CD14-positive monocyte (primary cell): Measurements from ENCODE around the gene PPFIA4. TPM values are rescaled to one million over a fixed set of nuclear protein-coding genes. Genes with fewer than 3 reads are reported as not detected.

Experiments
- DNase-seq, 3 donors: peaks; one replicate each; pipeline ENCODE4 v3.0.0-alpha.2; 2011 to 2022
- H2AFZ ChIP-seq: 2 replicates; pipeline ENCODE4 v1.6.0; 2012; ENCODE audit warnings: mild to moderate bottlenecking, low read depth, low read length, inconsistent platforms; ENCODE audit not compliant: insufficient read depth, poor library complexity, severe bottlenecking
- H3K27ac ChIP-seq, 2 donors: 1 replicate in 1 of 2; 2 replicates in 1 of 2; pipeline ENCODE4 v1.5.1; 2012 to 2013; ENCODE audit warnings: low read length in 2 of 2, control low read depth in 1 of 2, inconsistent platforms in 1 of 2, low read depth in 1 of 2, mild to moderate bottlenecking in 1 of 2
- H3K27me3 ChIP-seq, 2 donors: one replicate each; pipeline versions ENCODE4 v1.6.0 to v1.6.1; 2011 to 2013; ENCODE audit warnings: low read length in 2 of 2; ENCODE audit not compliant: control insufficient read depth in 2 of 2, insufficient read depth in 2 of 2
- H3K36me3 ChIP-seq, 2 donors: replicated peaks in 1 of 2; 1 replicate in 1 of 2; 2 replicates in 1 of 2; pipeline versions ENCODE4 v1.5.1 to v1.6.1; 2012 to 2013; ENCODE audit warnings: low read length in 2 of 2, control low read depth in 1 of 2, inconsistent platforms in 1 of 2, mild to moderate bottlenecking in 1 of 2; ENCODE audit not compliant: insufficient read depth in 2 of 2, control insufficient read depth in 1 of 2
- H3K4me1 ChIP-seq, 2 donors: 1 replicate in 1 of 2; 2 replicates in 1 of 2; pipeline versions ENCODE4 v1.5.1 to v1.6.1; 2012 to 2013; ENCODE audit warnings: low read length in 2 of 2, control low read depth in 1 of 2, inconsistent platforms in 1 of 2, mild to moderate bottlenecking in 1 of 2, moderate library complexity in 1 of 2; ENCODE audit not compliant: insufficient read depth in 2 of 2, control insufficient read depth in 1 of 2
- H3K4me2 ChIP-seq: replicated peaks from 2 replicates; pipeline ENCODE3; 2012; ENCODE audit warnings: low read length, moderate library complexity, mild to moderate bottlenecking; ENCODE audit not compliant: poor library complexity, severe bottlenecking; ENCODE audit errors: extremely low read depth
- H3K4me3 ChIP-seq, 3 experiments: fragments of 200-600 bp in 1 of 3; sonication (generic) in 1 of 3; replicated peaks in 1 of 3; 1 replicate in 2 of 3; 2 replicates in 1 of 3; pipeline ENCODE4 v1.5.1; 2011 to 2013; ENCODE audit warnings: low read length in 3 of 3, mild to moderate bottlenecking in 3 of 3, control low read depth in 2 of 3, low read depth in 2 of 3, inconsistent platforms in 1 of 3, moderate library complexity in 1 of 3
- H3K79me2 ChIP-seq: 2 replicates; pipeline ENCODE4 v1.6.0; 2012; ENCODE audit warnings: mild to moderate bottlenecking, control low read depth, inconsistent platforms, low read length, moderate library complexity; ENCODE audit not compliant: insufficient read depth
- H3K9ac ChIP-seq: 2 replicates; pipeline ENCODE4 v1.6.0; 2017; ENCODE audit warnings: low read length, mild to moderate bottlenecking; ENCODE audit not compliant: insufficient read depth, poor library complexity, severe bottlenecking
- H3K9me3 ChIP-seq, 2 donors: replicated peaks in 1 of 2; 1 replicate in 1 of 2; 2 replicates in 1 of 2; pipeline versions ENCODE4 v1.5.1 to v1.6.1; 2012 to 2013; ENCODE audit warnings: low read length in 2 of 2, control low read depth in 1 of 2; ENCODE audit not compliant: control insufficient read depth in 1 of 2, insufficient read depth in 1 of 2
- H4K20me1 ChIP-seq: 2 replicates; pipeline ENCODE4 v1.6.0; 2012; ENCODE audit warnings: mild to moderate bottlenecking, low read length, control low read depth, moderate library complexity; ENCODE audit not compliant: insufficient read depth
- H3K27ac Mint-ChIP-seq, 7 donors: one replicate each; pipeline ENCODE4 v1.8.0; 2020; ENCODE audit warnings: mild to moderate bottlenecking in 7 of 7, mixed read lengths in 7 of 7, moderate library complexity in 6 of 7, inconsistent platforms in 2 of 7
- H3K27me3 Mint-ChIP-seq, 3 donors: one replicate each; pipeline ENCODE4 v1.8.0; 2021 to 2022; ENCODE audit warnings: low read depth in 3 of 3, mild to moderate bottlenecking in 3 of 3, mixed read lengths in 3 of 3, moderate library complexity in 3 of 3, inconsistent platforms in 1 of 3
- H3K36me3 Mint-ChIP-seq, 2 donors: one replicate each; pipeline ENCODE4 v1.8.0; 2020; ENCODE audit warnings: mixed read lengths in 2 of 2, inconsistent platforms in 1 of 2, mild to moderate bottlenecking in 1 of 2
- H3K4me1 Mint-ChIP-seq: one replicate; pipeline ENCODE4 v1.8.0; 2020; ENCODE audit warnings: mild to moderate bottlenecking, mixed read lengths
- H3K4me3 Mint-ChIP-seq, 2 donors: one replicate each; pipeline ENCODE4 v1.8.0; 2020; ENCODE audit warnings: mild to moderate bottlenecking in 2 of 2, mixed read lengths in 2 of 2, moderate library complexity in 1 of 2
- H3K9me3 Mint-ChIP-seq, 7 donors: one replicate each; pipeline ENCODE4 v1.8.0; 2020 to 2022; ENCODE audit warnings: mixed read lengths in 7 of 7, mild to moderate bottlenecking in 6 of 7, moderate library complexity in 6 of 7, inconsistent platforms in 2 of 7
- WGBS: methylation state at CpG from one replicate; pipeline ENCODE4 v1.1.5; 2013; ENCODE audit warnings: missing lambda C conversion rate; ENCODE audit not compliant: insufficient coverage; 5-methylcytosine and 5-hydroxymethylcytosine counted together
- intact Hi-C, 2 donors: fragments of 100-400 bp; cut with micrococcal nuclease; formaldehyde crosslinking; loops; one replicate each; pipeline versions ENCODE4 v1.15.0 to v1.15.1; 2023
- polyA plus RNA-seq, 3 donors: library from polyadenylated mRNA; depleted of rRNA in 1 of 3; unstranded in 2 of 3; stranded (reverse) in 1 of 3; fragments of 300-500 nt in 2 of 3; fragments of >200 nt in 1 of 3; fragmentation: Illumina TruSeq in 2 of 3; gene quantifications; 1 replicate in 2 of 3; 2 replicates in 1 of 3; pipeline ENCODE4 v1.2.3, GENCODE V29; 2012 to 2021
- TF ChIP-seq, protein P1 (sequence below): fragments of 200-600 bp; IDR thresholded peaks from one replicate; pipeline ENCODE4 v1.8.0; 2022; ENCODE audit warnings: antibody characterized with exemption, mild to moderate bottlenecking

PPFIA4 gene
- polyA plus RNA-seq, 3 donors, result 0.52 to 1.0 (median 0.97) TPM

DNA sequence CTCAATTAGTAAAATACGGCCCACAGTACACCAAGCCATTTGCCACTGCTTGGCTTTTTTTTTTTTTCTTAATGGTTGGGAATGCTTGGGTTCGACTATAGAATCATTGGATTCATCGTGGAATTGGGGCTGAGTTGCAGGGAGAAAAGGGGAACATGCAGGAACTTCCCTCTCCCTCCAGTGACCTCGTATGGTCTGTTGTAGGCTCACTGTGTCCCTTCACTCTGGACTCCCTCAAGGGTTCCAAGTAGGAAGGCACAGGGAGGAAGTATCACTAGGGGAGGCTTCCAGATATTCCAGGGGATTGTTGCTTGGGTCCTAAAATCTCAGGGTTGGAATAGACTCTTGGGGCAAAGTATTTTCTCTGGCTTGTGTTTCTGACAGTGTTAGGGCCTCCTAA, 24.5 kb downstream of the PPFIA4 start:
- no CpG with 5 or more reads among the region's 4 CpGs for WGBS
- no peak overlapping the region for H2AFZ ChIP-seq
- no peak overlapping the region for H3K4me2 ChIP-seq
- Mint-ChIP-seq H3K4me1 (peaks cover 20% of the 10 kb centered on the region), H3K36me3 (no peaks in the 10 kb centered on the region), H3K9me3 (peaks cover 0 to 3% (median 0%) of the 10 kb centered on the region in 7 donors), H3K27me3 (peaks cover 6 to 14% (median 11%) of the 10 kb centered on the region in 3 donors), H3K27ac (peak overlapping the region in 1 of 7 donors; percentile 67), H3K4me3 (no peak overlapping the region)
- TF ChIP-seq, protein P1, sequence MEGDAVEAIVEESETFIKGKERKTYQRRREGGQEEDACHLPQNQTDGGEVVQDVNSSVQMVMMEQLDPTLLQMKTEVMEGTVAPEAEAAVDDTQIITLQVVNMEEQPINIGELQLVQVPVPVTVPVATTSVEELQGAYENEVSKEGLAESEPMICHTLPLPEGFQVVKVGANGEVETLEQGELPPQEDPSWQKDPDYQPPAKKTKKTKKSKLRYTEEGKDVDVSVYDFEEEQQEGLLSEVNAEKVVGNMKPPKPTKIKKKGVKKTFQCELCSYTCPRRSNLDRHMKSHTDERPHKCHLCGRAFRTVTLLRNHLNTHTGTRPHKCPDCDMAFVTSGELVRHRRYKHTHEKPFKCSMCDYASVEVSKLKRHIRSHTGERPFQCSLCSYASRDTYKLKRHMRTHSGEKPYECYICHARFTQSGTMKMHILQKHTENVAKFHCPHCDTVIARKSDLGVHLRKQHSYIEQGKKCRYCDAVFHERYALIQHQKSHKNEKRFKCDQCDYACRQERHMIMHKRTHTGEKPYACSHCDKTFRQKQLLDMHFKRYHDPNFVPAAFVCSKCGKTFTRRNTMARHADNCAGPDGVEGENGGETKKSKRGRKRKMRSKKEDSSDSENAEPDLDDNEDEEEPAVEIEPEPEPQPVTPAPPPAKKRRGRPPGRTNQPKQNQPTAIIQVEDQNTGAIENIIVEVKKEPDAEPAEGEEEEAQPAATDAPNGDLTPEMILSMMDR, result no peak
- intact Hi-C loops, result no loop called here
- H3K4me3 ChIP-seq, result no peak overlapping the region
- H3K79me2 ChIP-seq, result no peaks in the 10 kb centered on the region
- no peak for DNase-seq
- H3K9me3 ChIP-seq, result no peaks in the 10 kb centered on the region
- H3K4me1 ChIP-seq, result peaks cover 8% of the 10 kb centered on the region in 2 donors
- no peak overlapping the region for H3K27ac ChIP-seq
- H3K36me3 ChIP-seq, result no peaks in the 10 kb centered on the region
- no peaks in the 10 kb centered on the region for H4K20me1 ChIP-seq
- H3K9ac ChIP-seq, result no peak overlapping the region
- H3K27me3 ChIP-seq, result no peaks in the 10 kb centered on the region

DNA sequence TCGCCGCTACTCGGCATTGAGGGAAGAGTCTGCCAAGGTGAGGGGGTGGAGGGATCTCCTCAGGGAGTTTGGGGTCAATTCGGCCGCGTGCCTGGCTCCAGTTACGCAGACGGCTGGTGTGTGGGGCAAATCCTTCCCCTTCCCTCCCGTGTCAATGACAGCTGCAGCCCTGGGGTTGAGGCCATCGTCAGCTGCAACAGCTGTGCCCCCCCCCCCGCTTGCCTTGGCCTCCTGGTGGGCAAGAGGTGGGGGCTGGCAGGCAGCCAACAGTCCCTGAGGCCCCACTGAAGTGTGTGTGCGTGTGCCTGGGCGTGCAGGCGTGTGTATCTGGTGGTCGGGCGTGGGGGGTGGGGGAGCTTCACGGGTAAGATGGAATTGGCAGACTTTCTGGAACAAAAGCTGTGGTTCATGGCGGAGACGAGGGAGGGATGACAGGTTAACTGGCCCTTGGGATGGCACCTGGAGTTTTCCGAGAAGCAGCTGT, 25.6 kb downstream of the PPFIA4 start:
- H3K36me3 ChIP-seq, result no peaks in the 10 kb centered on the region
- no peaks in the 10 kb centered on the region for H3K27me3 ChIP-seq
- intact Hi-C loops, result no loop called here
- Mint-ChIP-seq H3K27me3 (peaks cover 6 to 11% (median 10%) of the 10 kb centered on the region in 3 donors), H3K9me3 (peaks cover 0 to 3% (median 0%) of the 10 kb centered on the region in 7 donors), H3K27ac (no peak overlapping the region), H3K36me3 (no peaks in the 10 kb centered on the region), H3K4me1 (peaks cover 30% of the 10 kb centered on the region), H3K4me3 (peak overlapping the region in 1 of 2 donors; percentile 59)
- H3K27ac ChIP-seq, result no peak overlapping the region
- no peaks in the 10 kb centered on the region for H3K79me2 ChIP-seq
- no peak overlapping the region for H2AFZ ChIP-seq
- no peak overlapping the region for H3K9ac ChIP-seq
- no peaks in the 10 kb centered on the region for H4K20me1 ChIP-seq
- no peak overlapping the region for H3K4me2 ChIP-seq
- 45% methylated on average over 12 of the region's 20 CpGs for WGBS
- peaks cover 18 to 19% of the 10 kb centered on the region in 2 donors for H3K4me1 ChIP-seq
- no peak overlapping the region for H3K4me3 ChIP-seq
- H3K9me3 ChIP-seq, result no peaks in the 10 kb centered on the region
- TF ChIP-seq, protein P1, result no peak
- no peak for DNase-seq
